ENCODE measurements around the gene PLA2G1B. TPM values are rescaled to one million over a fixed set of nuclear protein-coding genes. Genes with fewer than 3 reads are reported as not detected.

Gene PLA2G1B
- total RNA-seq, 1 donor from 2014 or later: not detected

GRCh38 chr12:120350576-120351350, 23.2 kb upstream of the PLA2G1B start:
- Mint-ChIP-seq H3K27ac (no peak overlapping the region), H3K4me1 (ENCODE audit: unreplicated experiment) (no peaks in the 10 kb centered on the region), H3K9me3 (no peaks in the 10 kb centered on the region), H3K4me3 (no peak overlapping the region), H3K36me3 (peaks cover 4% of the 10 kb centered on the region), H3K27me3 (no peaks in the 10 kb centered on the region)
- no peak for TF ChIP-seq CTCF (conservative IDR thresholded peaks at IDR 0.05)
- DNase-seq (ENCODE audit: extremely low spot score, unreplicated experiment): no peak

- Mint-ChIP-seq H3K27me3 (no peaks in the 10 kb centered on the region), H3K9me3 (no peaks in the 10 kb centered on the region), H3K4me1 (ENCODE audit: unreplicated experiment) (no peaks in the 10 kb centered on the region), H3K4me3 (no peak overlapping the region), H3K36me3 (no peaks in the 10 kb centered on the region), H3K27ac (no peak overlapping the region)
- DNase-seq (ENCODE audit: extremely low spot score, unreplicated experiment): no peak
- TF ChIP-seq CTCF (conservative IDR thresholded peaks at IDR 0.05): no peak
These were observed 20.2 kb upstream of the PLA2G1B start for GRCh38 chr12:120347766-120348165.

GRCh38 chr12:120346681-120347080, 19.1 kb upstream of the PLA2G1B start:
- no peak overlapping the region for H3K4me3 Mint-ChIP-seq
- no peaks in the 10 kb centered on the region for H3K9me3 Mint-ChIP-seq
- DNase-seq (ENCODE audit: extremely low spot score, unreplicated experiment): no peak
- H3K36me3 Mint-ChIP-seq: no peaks in the 10 kb centered on the region
- H3K4me1 Mint-ChIP-seq (ENCODE audit: unreplicated experiment): no peaks in the 10 kb centered on the region
- no peaks in the 10 kb centered on the region for H3K27me3 Mint-ChIP-seq
- H3K27ac Mint-ChIP-seq: no peak overlapping the region
- TF ChIP-seq CTCF (conservative IDR thresholded peaks at IDR 0.05): peak; percentile 54

GRCh38 chr12:120346031-120346430, 18.5 kb upstream of the PLA2G1B start:
- no peak for TF ChIP-seq CTCF (conservative IDR thresholded peaks at IDR 0.05)
- Mint-ChIP-seq H3K27ac (no peak overlapping the region), H3K36me3 (no peaks in the 10 kb centered on the region), H3K27me3 (no peaks in the 10 kb centered on the region), H3K4me1 (ENCODE audit: unreplicated experiment) (no peaks in the 10 kb centered on the region), H3K4me3 (no peak overlapping the region), H3K9me3 (no peaks in the 10 kb centered on the region)
- no peak for DNase-seq (ENCODE audit: extremely low spot score, unreplicated experiment)

GRCh38 chr12:120343692-120344091, 16.1 kb upstream of the PLA2G1B start:
- Mint-ChIP-seq H3K9me3 (no peaks in the 10 kb centered on the region), H3K27me3 (no peaks in the 10 kb centered on the region), H3K36me3 (peaks cover 3% of the 10 kb centered on the region), H3K27ac (peak overlapping the region; percentile 11), H3K4me3 (no peak overlapping the region), H3K4me1 (ENCODE audit: unreplicated experiment) (no peaks in the 10 kb centered on the region)
- TF ChIP-seq CTCF (conservative IDR thresholded peaks at IDR 0.05): no peak
- no peak for DNase-seq (ENCODE audit: extremely low spot score, unreplicated experiment)

All from type B pancreatic cell (in vitro differentiated cells).